GM21528 (cell line): ENCODE results near the gene NXF2.
"Not testable (repeated sequence)": the region's sequence is repeated elsewhere in the genome, so short reads cannot be mapped to it uniquely, and the experiment has no call there.

Source experiments
- ATAC-seq: cut with Tn5 transposase; IDR thresholded peaks from one replicate; pipeline ENCODE4 v1.9.1; 2021; ENCODE audit warnings: mild to moderate bottlenecking, moderate library complexity; ENCODE audit not compliant: unreplicated experiment, low FRiP score

NXF2 gene, protein sequence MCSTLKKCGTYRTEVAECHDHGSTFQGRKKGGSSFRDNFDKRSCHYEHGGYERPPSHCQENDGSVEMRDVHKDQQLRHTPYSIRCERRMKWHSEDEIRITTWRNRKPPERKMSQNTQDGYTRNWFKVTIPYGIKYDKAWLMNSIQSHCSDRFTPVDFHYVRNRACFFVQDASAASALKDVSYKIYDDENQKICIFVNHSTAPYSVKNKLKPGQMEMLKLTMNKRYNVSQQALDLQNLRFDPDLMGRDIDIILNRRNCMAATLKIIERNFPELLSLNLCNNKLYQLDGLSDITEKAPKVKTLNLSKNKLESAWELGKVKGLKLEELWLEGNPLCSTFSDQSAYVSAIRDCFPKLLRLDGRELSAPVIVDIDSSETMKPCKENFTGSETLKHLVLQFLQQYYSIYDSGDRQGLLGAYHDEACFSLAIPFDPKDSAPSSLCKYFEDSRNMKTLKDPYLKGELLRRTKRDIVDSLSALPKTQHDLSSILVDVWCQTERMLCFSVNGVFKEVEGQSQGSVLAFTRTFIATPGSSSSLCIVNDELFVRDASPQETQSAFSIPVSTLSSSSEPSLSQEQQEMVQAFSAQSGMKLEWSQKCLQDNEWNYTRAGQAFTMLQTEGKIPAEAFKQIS

DNA sequence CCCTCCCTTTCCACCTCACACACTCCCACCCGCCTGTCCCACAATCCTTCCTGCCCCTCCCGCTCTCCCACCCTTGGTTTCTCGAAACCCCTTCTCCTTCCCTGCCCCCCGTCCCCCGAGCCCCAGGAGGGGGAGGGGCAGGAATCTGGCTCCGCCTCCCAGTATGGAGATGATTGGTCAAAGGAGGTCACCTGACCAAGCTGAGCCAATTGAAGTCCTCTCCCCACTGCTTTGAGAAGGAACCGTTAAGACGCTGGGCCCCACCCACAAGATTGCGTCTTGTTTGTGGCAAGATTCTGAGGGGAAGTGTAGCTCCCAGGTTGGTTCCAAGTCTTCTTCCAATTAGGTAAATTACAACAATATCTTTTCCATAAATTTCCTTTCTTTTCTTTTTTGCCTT, at the start of gene NXF2:
TSS of gene NXF2 (plus strand) at position 275 of the 400 bp plus-strand sequence. CDS start 59,912 bp downstream, outside the sequence.
- not testable (repeated sequence) for ATAC-seq

DNA sequence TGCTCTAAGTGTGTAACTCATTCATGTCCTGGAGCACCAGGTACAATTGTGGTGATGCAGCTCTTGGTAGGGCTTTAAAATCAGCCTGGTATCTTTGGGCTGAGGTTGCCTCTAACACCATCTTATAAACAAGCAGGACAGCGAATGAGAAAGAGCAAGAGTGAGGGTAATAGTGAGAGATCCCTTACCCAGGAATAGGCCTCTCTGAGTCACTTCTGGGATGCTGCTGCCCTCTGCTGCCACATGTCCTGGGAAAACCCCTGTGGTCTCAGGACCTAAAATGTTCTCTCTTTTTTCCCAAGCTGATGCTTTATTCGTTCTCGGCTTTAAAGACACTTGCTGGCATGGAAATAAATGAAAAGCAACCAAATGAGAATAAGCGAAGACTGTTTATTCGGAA, 39.0 kb upstream of the NXF2 start:
- ATAC-seq, result not testable (repeated sequence)

DNA sequence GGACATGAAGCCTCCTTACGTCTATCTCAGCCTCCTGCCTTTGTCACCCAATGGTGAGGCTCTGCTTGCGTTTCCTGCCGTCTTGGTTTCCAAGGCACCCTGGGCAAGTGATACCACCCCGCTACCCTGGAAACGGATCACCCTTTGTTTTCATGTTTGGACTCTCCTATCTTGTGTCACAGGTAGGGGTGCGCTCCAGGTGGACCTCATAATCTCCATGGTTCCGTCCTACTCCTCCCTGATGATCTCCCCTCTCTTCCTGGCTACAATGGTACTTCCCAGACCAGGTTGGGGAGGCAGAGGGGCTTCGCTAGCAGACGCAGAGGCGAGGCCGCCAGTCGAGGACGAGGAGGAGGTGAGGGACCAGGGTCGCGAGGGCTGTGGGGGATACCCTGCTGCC, 32.0 kb upstream of the NXF2 start, which contains the start of gene TCP11X1:
TSS of gene TCP11X1 (plus strand) at position 316 of the 400 bp plus-strand sequence.
- ATAC-seq, result not testable (repeated sequence)

DNA sequence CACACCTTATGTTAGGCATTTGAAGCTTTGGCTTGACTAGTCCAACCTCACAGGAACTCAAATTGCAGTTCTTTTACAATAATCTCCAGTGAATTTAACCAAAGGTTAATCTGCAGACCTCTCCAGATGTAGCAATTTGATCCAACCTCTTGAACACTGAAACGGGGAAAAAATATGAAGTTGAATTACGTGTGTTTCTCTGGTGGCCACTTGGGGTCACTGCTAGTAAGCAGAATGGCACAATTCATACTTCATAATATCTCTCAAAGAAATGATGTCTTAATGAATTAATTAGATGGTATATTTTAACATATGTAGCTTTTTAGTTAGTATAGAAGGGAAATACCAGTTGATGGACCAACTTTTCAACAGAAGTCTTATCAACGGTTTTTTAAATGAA, 30.5 kb upstream of the NXF2 start:
- ATAC-seq, result not testable (repeated sequence)

DNA sequence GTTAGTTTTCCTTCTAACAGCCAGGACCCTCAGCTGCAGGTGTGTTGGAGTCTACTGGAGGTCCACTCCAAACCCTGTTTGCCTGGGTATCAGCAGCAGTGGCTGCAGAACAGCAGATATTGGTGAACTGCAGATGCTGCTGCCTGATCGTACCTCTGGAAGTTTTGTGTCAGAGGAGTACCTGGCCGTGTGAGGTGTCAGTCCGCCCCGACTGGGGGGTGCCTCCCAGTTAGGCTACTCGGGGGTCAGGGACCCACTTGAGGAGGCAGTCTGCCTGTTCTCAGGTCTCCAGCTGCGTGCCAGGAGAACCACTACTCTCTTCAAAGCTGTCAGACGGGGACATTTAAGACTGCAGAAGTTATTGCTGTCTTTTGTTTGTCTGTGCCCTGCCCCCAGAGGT, 11.3 kb upstream of the NXF2 start:
- not testable (repeated sequence) for ATAC-seq

DNA sequence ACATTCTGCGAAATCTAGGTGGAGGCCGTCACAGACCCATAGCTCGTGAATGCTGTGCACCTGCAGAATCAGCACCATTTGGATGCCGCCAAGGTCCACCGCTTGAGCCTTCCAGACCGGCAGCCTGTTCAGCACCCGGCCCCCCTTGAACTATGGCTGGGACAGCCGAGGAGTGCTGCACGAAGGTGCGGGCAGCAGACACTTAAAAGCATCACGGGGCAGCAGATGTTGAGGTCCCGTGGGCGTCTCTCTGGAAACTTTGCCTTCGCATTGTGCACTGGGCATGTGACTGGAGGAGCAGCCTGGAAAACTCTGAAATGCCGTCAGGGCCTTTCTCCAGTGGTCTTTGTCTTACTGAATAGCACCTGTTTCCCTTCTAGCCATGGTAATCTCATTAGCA, 6.7 kb upstream of the NXF2 start:
- not testable (repeated sequence) for ATAC-seq

DNA sequence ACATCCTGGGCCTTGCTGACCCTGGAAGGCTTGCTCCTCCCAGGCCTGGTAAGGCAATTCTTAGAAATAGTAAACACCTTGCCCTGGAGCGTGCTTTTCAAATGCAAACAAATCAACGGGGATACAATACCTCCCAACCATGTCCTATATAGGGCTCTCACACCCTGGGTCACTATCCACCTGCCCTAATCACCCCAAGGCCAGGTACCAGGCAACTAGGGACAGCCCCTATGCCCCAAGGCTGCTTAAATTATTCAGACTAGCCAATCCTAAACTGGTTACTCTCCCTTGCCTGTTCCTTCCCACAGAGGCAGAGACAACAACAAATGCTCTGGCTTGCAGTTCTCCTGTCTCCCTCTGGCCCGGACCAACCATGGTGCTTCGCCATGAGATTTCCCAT, 25.3 kb downstream of the NXF2 start:
- not testable (repeated sequence) for ATAC-seq

DNA sequence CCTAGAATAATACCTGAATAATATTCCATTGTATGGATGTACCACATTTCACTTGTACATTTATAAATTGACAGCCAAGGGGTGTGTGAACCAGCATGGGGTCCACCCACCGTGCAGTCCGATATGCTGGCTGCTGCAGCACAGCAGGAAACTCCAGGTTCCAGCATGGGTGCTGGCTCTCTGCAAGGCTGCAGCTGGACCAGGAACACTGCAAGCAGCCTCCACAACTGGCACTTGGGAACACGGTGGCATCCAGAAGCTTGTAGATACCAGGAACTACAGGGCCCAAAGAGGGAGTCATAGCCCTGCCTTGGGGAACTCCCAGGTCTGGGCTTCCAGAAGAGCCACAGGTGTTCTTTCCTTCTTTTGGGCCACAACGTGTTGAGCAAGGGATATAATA, 91.2 kb downstream of the NXF2 start:
- no peak for ATAC-seq

DNA sequence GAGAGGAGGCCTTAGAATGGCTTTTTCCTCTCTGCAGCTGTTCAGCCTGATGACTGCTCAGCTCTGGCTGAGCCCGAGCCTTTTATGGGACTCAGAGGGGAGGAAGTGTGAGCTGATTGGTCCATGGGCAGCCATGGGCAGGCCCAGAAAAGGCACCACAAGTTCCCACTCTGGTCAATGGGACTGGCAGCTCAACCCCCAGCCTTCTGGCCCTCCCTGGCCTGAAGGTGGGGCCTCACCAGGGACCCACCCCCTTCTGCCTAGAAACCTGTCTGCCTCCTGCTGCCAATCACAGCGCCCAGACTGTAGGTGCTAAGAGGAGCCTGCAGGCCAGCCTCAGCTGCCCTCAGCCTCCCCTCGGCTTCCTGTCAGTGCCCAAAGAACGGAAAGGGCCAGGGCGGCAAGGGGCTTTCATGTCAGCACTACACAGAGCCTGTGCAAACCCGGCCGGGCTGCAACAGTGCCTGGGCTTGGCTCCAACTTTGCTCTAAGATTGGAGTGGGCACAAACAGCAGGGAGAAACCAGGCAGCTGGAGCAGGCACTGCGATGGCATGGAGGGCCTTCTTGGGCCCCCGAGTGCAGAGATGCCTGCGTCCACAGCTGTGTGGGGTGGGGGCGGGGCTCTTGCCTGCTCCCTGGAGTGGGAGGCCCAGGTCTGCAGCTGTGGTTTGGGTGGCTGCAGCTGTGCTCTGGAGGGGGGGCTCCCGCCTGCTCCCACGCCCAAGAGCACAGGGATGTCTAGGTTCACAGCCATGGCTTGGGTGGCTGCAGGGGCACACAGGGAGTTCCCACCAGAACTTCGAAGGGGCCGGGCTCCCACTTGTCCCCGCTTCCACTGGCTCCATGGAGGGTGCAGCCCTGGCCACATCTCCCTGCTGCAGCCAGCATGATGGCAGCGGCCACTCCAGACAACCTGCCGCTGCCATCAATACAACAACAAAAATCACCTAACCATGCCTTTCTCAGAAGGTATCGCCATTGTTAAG, 92.6 kb downstream of the NXF2 start:
- no peak for ATAC-seq

DNA sequence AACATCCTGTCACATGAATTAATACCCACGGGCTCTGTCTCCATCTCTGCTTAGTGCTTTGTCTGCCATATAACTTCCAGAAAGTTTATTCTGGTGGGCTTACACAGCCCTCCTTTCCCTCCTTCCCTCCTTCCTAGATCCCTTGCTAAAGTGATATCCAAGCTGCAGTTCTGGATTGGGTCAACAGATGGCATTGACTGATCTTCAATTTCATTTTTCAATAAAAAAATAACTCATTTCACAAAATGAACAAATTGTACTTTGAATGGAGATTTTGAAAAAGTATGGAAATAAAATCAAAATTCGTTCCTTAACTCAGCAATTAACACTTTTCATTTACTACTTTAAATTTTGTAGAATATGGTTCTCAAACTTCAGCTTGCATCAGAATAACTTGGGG, 94.9 kb downstream of the NXF2 start:
- no peak for ATAC-seq

DNA sequence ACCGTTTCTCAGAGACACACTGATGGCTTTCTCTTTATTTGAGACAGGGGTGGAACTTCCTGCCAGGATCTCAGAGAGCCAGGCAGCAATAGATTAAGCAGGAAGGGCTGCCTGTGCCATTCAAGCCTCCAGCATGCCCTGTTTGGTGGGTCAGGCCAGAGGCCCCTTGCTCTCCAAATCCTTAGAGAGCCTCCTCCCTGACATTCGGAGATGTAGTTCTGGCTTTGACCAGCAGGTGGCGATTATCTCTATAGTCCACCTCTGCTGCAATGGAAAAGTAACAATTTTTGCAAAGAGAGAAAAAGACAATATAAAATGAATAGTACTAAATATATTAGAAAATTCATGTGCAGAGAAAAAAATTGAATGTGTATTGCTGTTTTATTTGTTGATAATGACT, 98.9 kb downstream of the NXF2 start:
- ATAC-seq, result no peak
